Sigmoid colon (tissue), 7 donors: ENCODE results near the gene FASTK. TPM values are rescaled to one million over a fixed set of nuclear protein-coding genes. Genes with fewer than 3 reads are reported as not detected.
A peak's percentile ranks its signal among the peaks of the same experiment; 100 is the strongest.

Experiments used
- DNase-seq: peaks from one replicate; pipeline ENCODE4 v3.0.0-alpha.2; 2019
- H3K27ac ChIP-seq, 4 donors: fragments of 200-600 bp; sonication (generic); one replicate each; pipeline ENCODE4 v1.5.1; 2016 to 2019; ENCODE audit warnings: mild to moderate bottlenecking in 1 of 4
- H3K27me3 ChIP-seq, 3 donors: fragments of 200-600 bp; sonication (generic); one replicate each; pipeline ENCODE4 v1.5.1; 2019; ENCODE audit warnings: mild to moderate bottlenecking in 1 of 3
- H3K36me3 ChIP-seq, 4 donors: fragments of 200-600 bp; sonication (generic); one replicate each; pipeline ENCODE4 v1.5.1; 2016 to 2019
- H3K4me1 ChIP-seq, 4 donors: fragments of 200-600 bp; sonication (generic); one replicate each; pipeline ENCODE4 v1.5.1; 2017 to 2019
- H3K4me3 ChIP-seq, 4 donors: fragments of 200-600 bp; sonication (generic); one replicate each; pipeline ENCODE4 v1.5.1; 2017 to 2019; ENCODE audit warnings: mild to moderate bottlenecking in 2 of 4, moderate library complexity in 1 of 4
- H3K9me3 ChIP-seq, 4 donors: fragments of 200-600 bp in 3 of 4; sonication (generic) in 3 of 4; one replicate each; pipeline versions ENCODE4 v1.5.1 to v1.6.1; 2013 to 2019
- EP300 ChIP-seq, 4 donors: sonication (generic); formaldehyde crosslinking; IDR thresholded peaks; one replicate each; pipeline ENCODE4 v1.6.1; 2017; ENCODE audit warnings: antibody characterized with exemption in 4 of 4
- POLR2A ChIP-seq, 2 donors: fragments of 450-650 bp; IDR thresholded peaks; one replicate each; pipeline ENCODE4 v1.6.1; 2016; ENCODE audit warnings: antibody characterized with exemption in 2 of 2, mild to moderate bottlenecking in 2 of 2, moderate library complexity in 2 of 2
- POLR2AphosphoS5 ChIP-seq, 4 donors: sonication (generic); formaldehyde crosslinking; IDR thresholded peaks; one replicate each; pipeline ENCODE4 v1.6.1; 2017; ENCODE audit warnings: antibody characterized with exemption in 4 of 4
- WGBS, 2 donors: extraction: QIAGEN DNeasy Blood & Tissue Kit; methylation state at CpG; one replicate each; pipeline ENCODE4 v1.1.7; 2013; 5-methylcytosine and 5-hydroxymethylcytosine counted together
- intact Hi-C: fragments of 100-400 bp; cut with DNase I; formaldehyde crosslinking; loops from one replicate; pipeline ENCODE4 v1.15.1; 2023
- polyA plus RNA-seq, 3 donors: library from polyadenylated mRNA; stranded (reverse); fragments of 200-250 nt; gene quantifications; one replicate each; pipeline ENCODE4 v1.2.3, GENCODE V29; 2013
- total RNA-seq, 4 donors: library from RNA; depleted of rRNA; stranded (reverse); fragments of >200 nt; gene quantifications; one replicate each; pipeline ENCODE4 v1.1.0, GENCODE V29; 2016
- TF ChIP-seq, protein P1 (sequence below), 4 experiments: fragments of 450-650 bp in 3 of 4; fragments of 200-600 bp in 1 of 4; IDR thresholded peaks; one replicate each; pipeline ENCODE4 v1.5.1; 2016 to 2019; ENCODE audit warnings: antibody characterized with exemption in 4 of 4, mild to moderate bottlenecking in 3 of 4, moderate library complexity in 2 of 4
- donor health status: healthy with polysubstance abuse.
- donor health status: Bipolar disorder and iron deficiency.
- donor health status: healthy.

FASTK gene
- total and polyA plus RNA-seq, 7 donors, result 61.3 to 124 (median 65.0) TPM

- peaks cover 0 to 10% (median 0%) of the 10 kb centered on the region in 4 donors for H3K36me3 ChIP-seq
- H3K4me3 ChIP-seq, result peak overlapping the region; percentile 50 to 91 (median 60)
- DNase-seq, result no peak
- no peaks in the 10 kb centered on the region for H3K9me3 ChIP-seq
- intact Hi-C loops, result no loop called here
- WGBS, 2 donors, result 22 to 47% methylated on average over 29 of the region's 29 CpGs
- H3K27ac ChIP-seq, result peak overlapping the region in 3 of 4 donors; percentile 86 to 96 (median 93)
- peaks cover 0 to 43% (median 36%) of the 10 kb centered on the region in 4 donors for H3K4me1 ChIP-seq
- no peaks in the 10 kb centered on the region for H3K27me3 ChIP-seq
- TF ChIP-seq POLR2AphosphoS5 (IDR thresholded peaks at IDR 0.05), result no peak
- no peak for TF ChIP-seq POLR2A (IDR thresholded peaks at IDR 0.05)
- TF ChIP-seq, protein P1, sequence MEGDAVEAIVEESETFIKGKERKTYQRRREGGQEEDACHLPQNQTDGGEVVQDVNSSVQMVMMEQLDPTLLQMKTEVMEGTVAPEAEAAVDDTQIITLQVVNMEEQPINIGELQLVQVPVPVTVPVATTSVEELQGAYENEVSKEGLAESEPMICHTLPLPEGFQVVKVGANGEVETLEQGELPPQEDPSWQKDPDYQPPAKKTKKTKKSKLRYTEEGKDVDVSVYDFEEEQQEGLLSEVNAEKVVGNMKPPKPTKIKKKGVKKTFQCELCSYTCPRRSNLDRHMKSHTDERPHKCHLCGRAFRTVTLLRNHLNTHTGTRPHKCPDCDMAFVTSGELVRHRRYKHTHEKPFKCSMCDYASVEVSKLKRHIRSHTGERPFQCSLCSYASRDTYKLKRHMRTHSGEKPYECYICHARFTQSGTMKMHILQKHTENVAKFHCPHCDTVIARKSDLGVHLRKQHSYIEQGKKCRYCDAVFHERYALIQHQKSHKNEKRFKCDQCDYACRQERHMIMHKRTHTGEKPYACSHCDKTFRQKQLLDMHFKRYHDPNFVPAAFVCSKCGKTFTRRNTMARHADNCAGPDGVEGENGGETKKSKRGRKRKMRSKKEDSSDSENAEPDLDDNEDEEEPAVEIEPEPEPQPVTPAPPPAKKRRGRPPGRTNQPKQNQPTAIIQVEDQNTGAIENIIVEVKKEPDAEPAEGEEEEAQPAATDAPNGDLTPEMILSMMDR (IDR thresholded peaks at IDR 0.05), result no peak
- TF ChIP-seq EP300 (IDR thresholded peaks at IDR 0.05), result no peak
Measured at GRCh38 chr7:151056666-151057505, 23.7 kb downstream of the FASTK start.

GRCh38 chr7:151056283-151056665 lies 24.3 kb downstream of the FASTK start:
- H3K9me3 ChIP-seq, result no peaks in the 10 kb centered on the region
- no peak for TF ChIP-seq POLR2A (IDR thresholded peaks at IDR 0.05)
- TF ChIP-seq EP300 (IDR thresholded peaks at IDR 0.05), result no peak
- no peak for TF ChIP-seq POLR2AphosphoS5 (IDR thresholded peaks at IDR 0.05)
- TF ChIP-seq, protein P1 (IDR thresholded peaks at IDR 0.05), result no peak
- H3K4me3 ChIP-seq, result no peak overlapping the region
- H3K4me1 ChIP-seq, result peaks cover 0 to 43% (median 33%) of the 10 kb centered on the region in 4 donors
- WGBS, 2 donors, result 87 to 91% methylated on average over 6 of the region's 6 CpGs
- H3K36me3 ChIP-seq, result peaks cover 0 to 10% (median 0%) of the 10 kb centered on the region in 4 donors
- no peak overlapping the region for H3K27ac ChIP-seq
- no peak for DNase-seq
- no peaks in the 10 kb centered on the region for H3K27me3 ChIP-seq
- intact Hi-C loops, result no loop called here

DNA sequence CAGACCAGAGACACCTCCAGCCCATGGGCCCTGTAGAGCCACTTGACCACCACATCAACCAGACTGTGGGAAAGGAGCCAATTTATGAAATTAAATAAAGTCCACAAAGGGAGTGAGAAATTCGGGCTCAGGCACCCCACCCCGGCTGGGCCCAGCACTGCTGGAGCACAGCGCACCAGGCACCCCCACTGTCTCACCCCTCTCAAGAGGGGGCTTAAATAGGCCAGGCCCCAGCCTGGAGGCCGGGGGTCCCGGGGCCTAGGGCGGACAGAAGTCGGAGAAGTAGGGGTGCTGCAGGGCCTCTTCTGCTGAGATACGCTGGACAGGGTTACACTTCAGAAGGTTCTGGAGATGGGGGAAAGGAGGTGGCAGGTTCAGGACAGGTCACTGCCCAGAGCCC lies 26.9 kb downstream of the FASTK start:
- H3K27ac ChIP-seq, result no peak overlapping the region
- H3K27me3 ChIP-seq, result peaks cover 0 to 10% (median 0%) of the 10 kb centered on the region in 3 donors
- intact Hi-C loops, result no loop called here
- H3K4me1 ChIP-seq, result peaks cover 0 to 32% (median 24%) of the 10 kb centered on the region in 4 donors
- no peak for DNase-seq
- peaks cover 0 to 10% (median 0%) of the 10 kb centered on the region in 4 donors for H3K36me3 ChIP-seq
- no peaks in the 10 kb centered on the region for H3K9me3 ChIP-seq
- 89 to 94% methylated on average over 8 of the region's 8 CpGs for WGBS, 2 donors
- no peak for TF ChIP-seq EP300 (IDR thresholded peaks at IDR 0.05)
- no peak for TF ChIP-seq POLR2AphosphoS5 (IDR thresholded peaks at IDR 0.05)
- no peak for TF ChIP-seq POLR2A (IDR thresholded peaks at IDR 0.05)
- H3K4me3 ChIP-seq, result no peak overlapping the region

DNA sequence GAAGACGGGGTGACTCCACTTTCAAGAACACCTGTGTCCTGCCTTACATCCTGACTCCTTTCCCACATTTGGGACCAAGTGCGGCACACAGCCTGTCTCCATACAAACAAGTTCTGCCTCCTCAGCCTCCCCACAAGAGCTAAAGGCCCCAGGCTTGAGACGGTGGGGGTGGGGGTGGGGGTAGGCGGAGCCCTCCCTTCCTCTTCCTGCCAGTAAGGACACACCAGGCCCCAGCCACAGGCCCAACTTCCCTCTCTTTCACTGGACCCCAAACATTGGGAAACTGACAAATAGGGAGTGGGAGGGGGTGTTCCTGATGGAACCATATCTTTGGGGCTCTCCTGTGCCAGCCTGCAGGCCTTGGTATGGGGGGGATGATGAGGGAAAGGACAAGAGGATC lies 27.5 kb downstream of the FASTK start:
- peaks cover 0 to 25% (median 19%) of the 10 kb centered on the region in 4 donors for H3K4me1 ChIP-seq
- TF ChIP-seq POLR2AphosphoS5 (IDR thresholded peaks at IDR 0.05) (no peak), EP300 (IDR thresholded peaks at IDR 0.05) (no peak), POLR2A (IDR thresholded peaks at IDR 0.05) (no peak)
- TF ChIP-seq, protein P1 (IDR thresholded peaks at IDR 0.05), result no peak
- no peak overlapping the region for H3K4me3 ChIP-seq
- intact Hi-C loops, result no loop called here
- H3K36me3 ChIP-seq, result peaks cover 0 to 10% (median 0%) of the 10 kb centered on the region in 4 donors
- WGBS, 2 donors, result 71 to 75% methylated on average over 4 of the region's 4 CpGs
- no peaks in the 10 kb centered on the region for H3K9me3 ChIP-seq
- H3K27ac ChIP-seq, result no peak overlapping the region
- H3K27me3 ChIP-seq, result peaks cover 0 to 10% (median 0%) of the 10 kb centered on the region in 3 donors
- DNase-seq, result no peak

GRCh38 chr7:151051108-151051507 lies 29.5 kb downstream of the FASTK start:
- peaks cover 0 to 12% (median 0%) of the 10 kb centered on the region in 4 donors for H3K36me3 ChIP-seq
- 2 to 5% methylated on average over 50 of the region's 50 CpGs for WGBS, 2 donors
- no peak for DNase-seq
- no peak overlapping the region for H3K27ac ChIP-seq
- peaks cover 0 to 10% (median 0%) of the 10 kb centered on the region in 3 donors for H3K27me3 ChIP-seq
- peak in 2 of 4 donors; percentile 19 for TF ChIP-seq POLR2AphosphoS5 (IDR thresholded peaks at IDR 0.05)
- no peak for TF ChIP-seq POLR2A (IDR thresholded peaks at IDR 0.05)
- intact Hi-C loops, result no loop called here
- H3K9me3 ChIP-seq, result no peaks in the 10 kb centered on the region
- H3K4me1 ChIP-seq, result peaks cover 0 to 29% (median 19%) of the 10 kb centered on the region in 4 donors
- peak overlapping the region in 1 of 4 donors; percentile 9 for H3K4me3 ChIP-seq
